IMR-90 (cell line): Measurements from ENCODE around the gene RFTN1. TPM values are rescaled to one million over a fixed set of nuclear protein-coding genes. Genes with fewer than 3 reads are reported as not detected.

Experiments
- ATAC-seq: fragments of 200-7000 bp; cut with Tn5 transposase; 2 replicates; pipeline ENCODE4 v1.9.1; 2020; ENCODE audit warnings: low read depth, mild to moderate bottlenecking, moderate library complexity
- BruUV-seq: library from RNA; stranded (reverse); fragments of 400-500 nt; replicated peaks from 2 replicates; lab custom pipeline; 2021; lab: Mats Ljungman, UMichigan
- CTCF ChIA-PET: fragments of 300-600 bp; formaldehyde crosslinking; extraction: SDS; loops from one replicate; lab custom pipeline; 2021; ENCODE audit warnings: antibody characterized with exemption; lab: Yijun Ruan, JAX
- POLR2A ChIA-PET: fragments of 300-600 bp; sonication (Branson Sonifier 250); formaldehyde crosslinking; loops from one replicate; lab custom pipeline; 2022; ENCODE audit warnings: antibody characterized with exemption; ENCODE audit not compliant: unreplicated experiment; lab: Charles Lee
- DNase-seq: peaks from one replicate; pipeline ENCODE4 v3.0.0; 2013
- H2AFZ ChIP-seq: replicated peaks from 2 replicates; pipeline ENCODE3; 2013; ENCODE audit warnings: low read length, mild to moderate bottlenecking; ENCODE audit not compliant: poor library complexity
- H2AK5ac ChIP-seq: 2 replicates; pipeline ENCODE4 v1.6.1; 2013; ENCODE audit warnings: low read depth, low read length, inconsistent platforms
- H2AK9ac ChIP-seq: replicated peaks from 2 replicates; pipeline ENCODE3; 2013; ENCODE audit warnings: mild to moderate bottlenecking, low read depth, low read length, moderate library complexity; ENCODE audit not compliant: poor library complexity
- H2BK120ac ChIP-seq: 2 replicates; pipeline ENCODE4 v1.6.1; 2013; ENCODE audit warnings: low read depth, low read length, inconsistent platforms
- H2BK15ac ChIP-seq: 3 replicates; pipeline ENCODE4 v1.6.1; 2013; ENCODE audit warnings: low read depth, low read length, inconsistent platforms
- H2BK20ac ChIP-seq: 2 replicates; pipeline ENCODE4 v1.6.1; 2013; ENCODE audit warnings: low read depth, mild to moderate bottlenecking, inconsistent platforms, low read length, moderate library complexity
- H2BK5ac ChIP-seq: 2 replicates; pipeline ENCODE4 v1.6.1; 2013; ENCODE audit warnings: mild to moderate bottlenecking, low read depth, low read length, inconsistent platforms; ENCODE audit not compliant: poor library complexity, severe bottlenecking
- H3K14ac ChIP-seq: replicated peaks from 2 replicates; pipeline ENCODE4 v1.6.1; 2013; ENCODE audit warnings: low read depth, low read length, inconsistent platforms
- H3K18ac ChIP-seq: 2 replicates; pipeline ENCODE4 v1.6.1; 2013; ENCODE audit warnings: low read depth, low read length, control low read depth
- H3K23ac ChIP-seq: 2 replicates; pipeline ENCODE4 v1.6.1; 2013; ENCODE audit warnings: low read depth, low read length, inconsistent platforms
- H3K27ac ChIP-seq: 2 replicates; pipeline ENCODE4 v1.5.1; 2013; ENCODE audit warnings: mild to moderate bottlenecking, control low read depth, low read length; ENCODE audit not compliant: insufficient read depth
- H3K27me3 ChIP-seq: 2 replicates; pipeline ENCODE4 v1.6.1; 2013; ENCODE audit warnings: low read length; ENCODE audit not compliant: control insufficient read depth, insufficient read depth
- H3K36me3 ChIP-seq: 2 replicates; pipeline ENCODE4 v1.6.1; 2013; ENCODE audit warnings: low read length, mixed read lengths; ENCODE audit not compliant: control insufficient read depth, insufficient read depth
- H3K4ac ChIP-seq: 2 replicates; pipeline ENCODE4 v1.6.1; 2013; ENCODE audit warnings: low read depth, low read length, inconsistent platforms
- H3K4me1 ChIP-seq: 2 replicates; pipeline ENCODE4 v1.6.1; 2013; ENCODE audit warnings: low read length, mixed read lengths; ENCODE audit not compliant: control insufficient read depth, insufficient read depth
- H3K4me2 ChIP-seq: 2 replicates; pipeline ENCODE4 v1.6.1; 2013; ENCODE audit warnings: low read depth, mild to moderate bottlenecking, control low read depth, low read length, moderate library complexity
- H3K4me3 ChIP-seq: 2 replicates; pipeline ENCODE4 v1.5.1; 2013; ENCODE audit warnings: low read depth, mild to moderate bottlenecking, control low read depth, low read length, moderate library complexity; ENCODE audit not compliant: insufficient read depth
- H3K56ac ChIP-seq: 2 replicates; pipeline ENCODE4 v1.6.1; 2013; ENCODE audit warnings: low read length, inconsistent platforms; ENCODE audit not compliant: insufficient read depth; ENCODE audit errors: extremely low read depth
- H3K79me1 ChIP-seq, 2 experiments: 2 replicates each; pipeline ENCODE4 v1.6.1; 2013; ENCODE audit warnings: low read length in 2 of 2, inconsistent platforms in 1 of 2, low read depth in 1 of 2
- H3K9ac ChIP-seq: 2 replicates; pipeline ENCODE4 v1.6.1; 2013; ENCODE audit warnings: low read depth, low read length, control low read depth
- H3K9me1 ChIP-seq: 2 replicates; pipeline ENCODE4 v1.6.1; 2013; ENCODE audit warnings: low read length, inconsistent platforms; ENCODE audit not compliant: insufficient read depth
- H3K9me3 ChIP-seq: 2 replicates; pipeline ENCODE4 v1.6.1; 2013; ENCODE audit warnings: low read length; ENCODE audit not compliant: control insufficient read depth, insufficient read depth
- H4K20me1 ChIP-seq: 2 replicates; pipeline ENCODE4 v1.6.1; 2013; ENCODE audit warnings: low read length, inconsistent platforms; ENCODE audit not compliant: insufficient read depth
- H4K5ac ChIP-seq: 2 replicates; pipeline ENCODE4 v1.6.1; 2013; ENCODE audit warnings: mild to moderate bottlenecking, low read depth, low read length, control low read depth
- H4K8ac ChIP-seq, 2 experiments: 2 replicates each; pipeline ENCODE4 v1.6.1; 2013; ENCODE audit warnings: low read depth in 2 of 2, low read length in 2 of 2, control low read depth in 1 of 2, inconsistent platforms in 1 of 2
- H4K91ac ChIP-seq: 2 replicates; pipeline ENCODE4 v1.6.1; 2013; ENCODE audit warnings: low read depth, low read length, inconsistent platforms; ENCODE audit not compliant: insufficient read depth
- ELK1 ChIP-seq: fragments of 150-350 bp; IDR thresholded peaks from 2 replicates; pipeline ENCODE4 v1.6.1; 2016; ENCODE audit warnings: low read depth, mild to moderate bottlenecking, low read length, moderate library complexity, borderline replicate concordance
- FOS ChIP-seq: fragments of 150-350 bp; IDR thresholded peaks from 2 replicates; pipeline ENCODE4 v1.6.1; 2016; ENCODE audit warnings: low read depth, low read length
- MAFK ChIP-seq: IDR thresholded peaks from 2 replicates; pipeline ENCODE4 v1.6.1; 2012; ENCODE audit warnings: low read depth, low read length, improper control_type of control experiment
- NFE2L2 ChIP-seq: fragments of 150-350 bp; IDR thresholded peaks from 2 replicates; pipeline ENCODE4 v1.6.1; 2016; ENCODE audit warnings: low read depth, mild to moderate bottlenecking, low read length
- POLR2A ChIP-seq: IDR thresholded peaks from 2 replicates; pipeline ENCODE4 v1.6.1; 2012; ENCODE audit warnings: mild to moderate bottlenecking, low read depth, low read length
- RAD21 ChIP-seq: IDR thresholded peaks from 2 replicates; pipeline ENCODE4 v1.6.1; 2012; ENCODE audit warnings: low read length, improper control_type of control experiment
- RCOR1 ChIP-seq: IDR thresholded peaks from 2 replicates; pipeline ENCODE4 v1.6.1; 2012; ENCODE audit warnings: mild to moderate bottlenecking, low read length, improper control_type of control experiment; ENCODE audit not compliant: insufficient replicate concordance
- SMC3 ChIP-seq: fragments of 150-350 bp; IDR thresholded peaks from 2 replicates; pipeline ENCODE4 v1.6.1; 2016; ENCODE audit warnings: low read depth, mild to moderate bottlenecking, antibody characterized with exemption, low read length, moderate library complexity
- USF2 ChIP-seq: fragments of 150-350 bp; IDR thresholded peaks from 2 replicates; pipeline ENCODE4 v1.6.1; 2017; ENCODE audit warnings: mild to moderate bottlenecking, antibody characterized with exemption, low read length, low read depth
- WGBS, 2 experiments: methylation state at CpG; one replicate each; pipeline versions ENCODE4 v1.1.5 to v1.1.7; 2013; ENCODE audit warnings: missing lambda C conversion rate in 2 of 2; ENCODE audit not compliant: insufficient read length in 1 of 2; ENCODE audit errors: extremely low coverage in 2 of 2; 5-methylcytosine and 5-hydroxymethylcytosine counted together
- dilution Hi-C: fragments of 300-500 bp; cut with HindIII; formaldehyde crosslinking; loops from one replicate; pipeline ENCODE4 v1.14.3; 2018; ENCODE audit warnings: low sequenced_read_pairs; ENCODE audit not compliant: unreplicated experiment
- in situ Hi-C: fragments of 300-500 bp; cut with MboI; formaldehyde crosslinking; loops from 3 replicates; pipeline ENCODE4 v1.14.3; 2019; ENCODE audit warnings: low sequenced_read_pairs, inconsistent platforms, mixed read lengths
- intact Hi-C: fragments of 100-400 bp; cut with micrococcal nuclease; formaldehyde crosslinking; loops from 2 replicates; pipeline ENCODE4 v1.10.0; 2022
- polyA plus RNA-seq, 3 experiments: library from polyadenylated mRNA; depleted of rRNA; stranded (reverse); fragments of >200 nt; gene quantifications; 2 replicates each; pipeline ENCODE4 v1.2.3, GENCODE V29; 2012; ENCODE audit warnings: low replicate concordance in 1 of 3
- total RNA-seq: library from RNA; depleted of rRNA; stranded (reverse); fragments of >200 nt; gene quantifications from 2 replicates; pipeline ENCODE4 v1.2.3, GENCODE V29; 2012

The RFTN1 gene
- total and polyA plus RNA-seq, 2 of the 4 experiments (the other 2 are of a cell fraction) = 45.0 to 52.0 TPM

- H3K56ac ChIP-seq = no peak overlapping the region
- no peak for ATAC-seq
- H2AFZ ChIP-seq = no peak overlapping the region
- TF ChIP-seq FOS (no peak), POLR2A (no peak), MAFK (no peak), SMC3 (no peak), ELK1 (no peak), USF2 (no peak), NFE2L2 (no peak), RAD21 (no peak), RCOR1 (no peak)
- intact Hi-C loops (no loop called here), dilution Hi-C loops (no loop called here), in situ Hi-C loops (no loop called here)
- no peak overlapping the region for H2BK15ac ChIP-seq
- no peak overlapping the region for H3K9ac ChIP-seq
- no peak for DNase-seq
- no peak overlapping the region for H3K4me2 ChIP-seq
- no peak overlapping the region for H2BK5ac ChIP-seq
- no peak overlapping the region for H3K4ac ChIP-seq
- no CpG with 5 or more reads among the region's 3 CpGs for WGBS, 2 experiments
- H4K5ac ChIP-seq = no peak overlapping the region
- peaks cover 10% of the 10 kb centered on the region for H3K9me1 ChIP-seq
- H3K27ac ChIP-seq = no peak overlapping the region
- no peak overlapping the region for H3K4me3 ChIP-seq
- no TSS peak for BruUV-seq
- CTCF ChIA-PET = no interaction called here
- no peak overlapping the region for H2BK20ac ChIP-seq
- peaks cover 44 to 69% of the 10 kb centered on the region in 2 experiments for H3K79me1 ChIP-seq
- POLR2A ChIA-PET = no interaction called here
- H2AK9ac ChIP-seq = no peak overlapping the region
- H4K91ac ChIP-seq = no peak overlapping the region
- H3K14ac ChIP-seq = no peak overlapping the region
- H3K18ac ChIP-seq = no peak overlapping the region
- H3K23ac ChIP-seq = no peak overlapping the region; the same call in 1 of the 2 replicates
- H2BK120ac ChIP-seq = no peak overlapping the region
- peaks cover 18% of the 10 kb centered on the region; the same call in 1 of the 2 replicates for H4K20me1 ChIP-seq
- no peaks in the 10 kb centered on the region for H3K27me3 ChIP-seq
- H3K4me1 ChIP-seq = peaks cover 13% of the 10 kb centered on the region
- H3K36me3 ChIP-seq = peaks cover 14% of the 10 kb centered on the region
- no peaks in the 10 kb centered on the region for H3K9me3 ChIP-seq
- no peak overlapping the region for H4K8ac ChIP-seq
- peak overlapping the region; percentile 1; the same call in 1 of the 2 replicates for H2AK5ac ChIP-seq
These were observed 102.8 kb downstream of the RFTN1 start for GRCh38 chr3:16410659-16411058.
